Transverse colon (tissue), 4 donors: ENCODE results near the gene C2orf68. TPM values are rescaled to one million over a fixed set of nuclear protein-coding genes. Genes with fewer than 3 reads are reported as not detected.

Source experiments
- DNase-seq: peaks from one replicate; pipeline ENCODE4 v3.0.0-alpha.2; 2019
- H3K27ac ChIP-seq, 4 donors: fragments of 200-600 bp; sonication (generic); 2 replicates each; pipeline ENCODE4 v1.5.1; 2016 to 2018; ENCODE audit warnings: inconsistent platforms in 4 of 4
- H3K27me3 ChIP-seq: fragments of 200-600 bp; sonication (generic); 2 replicates; pipeline ENCODE4 v1.5.1; 2017; ENCODE audit warnings: inconsistent platforms
- H3K36me3 ChIP-seq, 4 donors: fragments of 200-600 bp; sonication (generic); 2 replicates each; pipeline ENCODE4 v1.5.1; 2017 to 2019; ENCODE audit warnings: inconsistent platforms in 4 of 4
- H3K4me1 ChIP-seq, 4 donors: fragments of 200-600 bp; sonication (generic); 2 replicates each; pipeline ENCODE4 v1.5.1; 2017 to 2020; ENCODE audit warnings: inconsistent platforms in 4 of 4
- H3K4me3 ChIP-seq, 4 donors: fragments of 200-600 bp; sonication (generic); 1 replicate in 1 of 4; 2 replicates in 3 of 4; pipeline versions ENCODE4 v1.5.1 to v1.6.1; 2017 to 2019; ENCODE audit warnings: inconsistent platforms in 4 of 4
- H3K9me3 ChIP-seq, 2 donors: fragments of 200-600 bp; sonication (generic); 2 replicates each; pipeline ENCODE4 v1.5.1; 2017 to 2019; ENCODE audit warnings: inconsistent platforms in 2 of 2
- CTCF ChIP-seq, 5 experiments: fragments of 200-600 bp in 3 of 5; fragments of 450-650 bp in 2 of 5; sonication (generic) in 3 of 5; IDR thresholded peaks; 1 replicate in 2 of 5; 2 replicates in 3 of 5; pipeline ENCODE4 v1.5.1; 2016 to 2017; ENCODE audit warnings: antibody characterized with exemption in 5 of 5, inconsistent platforms in 3 of 5, mild to moderate bottlenecking in 2 of 5, moderate library complexity in 1 of 5
- EP300 ChIP-seq: sonication (generic); formaldehyde crosslinking; IDR thresholded peaks from one replicate; pipeline ENCODE4 v1.6.1; 2017; ENCODE audit warnings: antibody characterized with exemption, low read depth
- POLR2A ChIP-seq: fragments of 450-650 bp; IDR thresholded peaks from one replicate; pipeline ENCODE4 v1.6.1; 2016; ENCODE audit warnings: antibody characterized with exemption, mild to moderate bottlenecking, moderate library complexity
- POLR2AphosphoS5 ChIP-seq, 3 donors: sonication (generic); formaldehyde crosslinking; IDR thresholded peaks; one replicate each; pipeline ENCODE4 v1.6.1; 2016; ENCODE audit warnings: antibody characterized with exemption in 3 of 3
- WGBS, 2 donors: methylation state at CpG; one replicate each; pipeline ENCODE4 v1.1.5; 2018; ENCODE audit warnings: low coverage in 1 of 2; 5-methylcytosine and 5-hydroxymethylcytosine counted together
- in situ Hi-C, 4 donors: fragments of 200-750 bp; cut with MboI; loops; one replicate each; pipeline versions ENCODE4 v1.15.0 to v1.15.1; 2017; ENCODE audit warnings: low sequenced_read_pairs in 3 of 4, low pct_ligation_motif_present in 1 of 4, low pct_unique_long_range_greater_than_20kb in 1 of 4
- intact Hi-C: fragments of 100-400 bp; cut with DNase I; formaldehyde crosslinking; loops from one replicate; pipeline ENCODE4 v1.15.1; 2023; ENCODE audit warnings: low total_unique reads
- total RNA-seq, 4 donors: library from RNA; depleted of rRNA; stranded (reverse); fragments of >200 nt; gene quantifications; one replicate each; pipeline ENCODE4 v1.1.0, GENCODE V29; 2016

The C2orf68 gene
- total RNA-seq, 4 donors from 2014 or later = 17.7 to 24.8 (median 18.6) TPM

DNA sequence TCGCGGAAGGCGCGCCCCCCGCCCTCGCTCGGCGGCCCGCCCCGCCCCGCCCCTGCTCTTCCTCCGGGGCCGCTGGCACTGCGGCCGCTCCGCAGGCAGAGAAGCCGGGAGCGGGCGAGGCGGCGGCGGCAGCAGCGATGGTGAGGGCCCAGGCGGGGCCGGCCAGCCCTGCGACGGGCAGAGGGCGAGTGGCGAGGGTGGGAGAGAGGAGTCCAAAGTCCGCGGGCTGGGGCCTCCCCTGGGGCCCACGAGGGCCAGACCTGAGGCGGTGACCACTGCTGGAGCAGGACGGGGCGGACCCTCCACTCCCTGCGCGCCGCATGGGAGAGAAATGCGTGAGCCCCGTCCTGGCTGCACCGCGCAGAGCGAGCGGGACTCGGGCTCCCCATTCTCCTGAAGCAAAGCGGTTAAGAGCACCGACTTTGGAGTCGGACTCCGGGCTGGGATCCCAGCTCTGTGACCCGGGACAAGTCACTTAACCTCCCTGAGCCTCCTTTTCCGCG lies 27.5 kb downstream of the C2orf68 start, which contains the start of gene VAMP5:
TSS of gene VAMP5 (plus strand) at position 78 of the 503 bp plus-strand sequence. CDS start at position 138, 60 bp downstream.
- TF ChIP-seq POLR2A (peak; percentile 14), CTCF (IDR thresholded peaks at IDR 0.05) (no peak), POLR2AphosphoS5 (IDR thresholded peaks at IDR 0.05) (peak in 2 of 3 donors; percentile 27 to 61), EP300 (no peak)
- Histone ChIP-seq H3K4me1 (peaks cover 22 to 57% (median 29%) of the 10 kb centered on the region in 4 donors), H3K36me3 (no peaks in the 10 kb centered on the region), H3K4me3 (peak within 1 kb of the TSS; percentile 30 to 57 (median 46)), H3K27ac (peak within 1 kb of the TSS; percentile 85 to 90 (median 86)), H3K9me3 (no peaks in the 10 kb centered on the region), H3K27me3 (no peaks in the 10 kb centered on the region)
- 58% methylated on average over 36 of the region's 52 CpGs; no CpG with 5 or more reads in 1 of the 2 donors for WGBS, 2 donors
- peak; percentile 51 for DNase-seq
- in situ Hi-C loops = no loop called here
- intact Hi-C loops = no loop called here

- H3K27ac ChIP-seq = peak overlapping the region; percentile 85 to 90 (median 86)
- intact Hi-C loops = no loop called here
- H3K27me3 ChIP-seq = no peaks in the 10 kb centered on the region
- H3K4me1 ChIP-seq = peaks cover 23 to 57% (median 35%) of the 10 kb centered on the region in 4 donors
- no peak for DNase-seq
- peak overlapping the region; percentile 30 to 57 (median 46) for H3K4me3 ChIP-seq
- H3K9me3 ChIP-seq = no peaks in the 10 kb centered on the region
- in situ Hi-C loops = no loop called here
- 62 to 79% methylated on average over 2 to 13 of the region's 16 CpGs for WGBS, 2 donors
- TF ChIP-seq EP300 = no peak
- TF ChIP-seq CTCF (IDR thresholded peaks at IDR 0.05) = no peak
- TF ChIP-seq POLR2AphosphoS5 (IDR thresholded peaks at IDR 0.05) = no peak
- no peak for TF ChIP-seq POLR2A
- no peaks in the 10 kb centered on the region for H3K36me3 ChIP-seq
Observed at GRCh38 chr2:85583667-85584353, 28.1 kb downstream of the C2orf68 start.

DNA sequence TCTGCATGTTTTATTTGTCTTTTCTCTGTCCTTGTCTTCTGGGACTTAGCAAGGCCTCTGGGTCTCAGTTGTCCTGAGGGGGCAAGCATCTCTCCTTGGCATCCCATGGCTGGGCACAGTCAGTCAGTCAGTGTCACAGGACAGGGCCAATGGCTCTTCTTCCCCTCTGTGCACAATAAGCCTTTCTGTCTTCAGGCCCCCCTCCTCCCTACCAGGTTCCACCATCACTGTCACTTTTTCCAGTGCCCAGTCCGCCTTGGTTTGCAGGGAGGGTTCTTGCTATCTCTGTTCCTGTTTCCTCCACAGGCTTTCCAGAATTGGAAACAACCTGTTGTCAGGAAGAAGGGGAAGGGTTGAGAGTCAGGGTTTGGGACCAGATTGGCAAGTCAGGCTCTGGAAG lies 29.4 kb downstream of the C2orf68 start:
- Histone ChIP-seq H3K9me3 (no peaks in the 10 kb centered on the region), H3K4me3 (no peak overlapping the region), H3K27me3 (no peaks in the 10 kb centered on the region), H3K27ac (no peak overlapping the region), H3K36me3 (no peaks in the 10 kb centered on the region), H3K4me1 (peaks cover 23 to 55% (median 39%) of the 10 kb centered on the region in 4 donors)
- TF ChIP-seq POLR2A = no peak
- no peak for TF ChIP-seq POLR2AphosphoS5 (IDR thresholded peaks at IDR 0.05)
- no peak for TF ChIP-seq EP300
- TF ChIP-seq CTCF (IDR thresholded peaks at IDR 0.05) = no peak
- no peak for DNase-seq
- intact Hi-C loops = no loop called here
- in situ Hi-C loops = no loop called here
- WGBS, 2 donors = 72% methylated on average over 1 of the region's 1 CpG; no CpG with 5 or more reads in 1 of the 2 donors

DNA sequence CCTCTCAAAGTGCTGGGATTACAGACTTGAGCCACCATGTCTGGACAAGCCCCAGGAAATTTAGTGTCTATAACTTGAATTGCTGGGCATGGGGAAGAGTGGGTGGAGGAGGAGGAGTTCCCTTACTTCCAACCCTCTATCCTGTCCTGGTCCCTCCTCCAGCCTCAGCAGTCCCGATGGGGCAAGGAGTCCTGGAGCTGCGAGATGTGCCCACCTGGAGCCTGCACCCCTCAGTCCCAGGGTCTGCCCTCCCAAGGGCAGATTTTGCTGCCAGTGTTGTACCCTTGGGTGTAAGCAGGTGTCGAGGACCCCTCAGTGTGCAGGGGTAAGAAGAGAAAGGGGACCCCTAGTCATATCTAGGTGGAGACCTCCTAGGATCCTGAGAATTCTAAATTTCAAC lies 31.7 kb downstream of the C2orf68 start:
- Histone ChIP-seq H3K27ac (peak overlapping the region in 2 of 4 donors; percentile 81 to 95), H3K4me1 (peaks cover 18 to 54% (median 34%) of the 10 kb centered on the region in 4 donors), H3K36me3 (no peaks in the 10 kb centered on the region), H3K4me3 (no peak overlapping the region), H3K27me3 (no peaks in the 10 kb centered on the region), H3K9me3 (no peaks in the 10 kb centered on the region)
- intact Hi-C loops = no loop called here
- in situ Hi-C loops = no loop called here
- WGBS, 2 donors = 90% methylated on average over 3 of the region's 3 CpGs; no CpG with 5 or more reads in 1 of the 2 donors
- TF ChIP-seq POLR2A = no peak
- no peak for TF ChIP-seq CTCF (IDR thresholded peaks at IDR 0.05)
- TF ChIP-seq POLR2AphosphoS5 (IDR thresholded peaks at IDR 0.05) = no peak
- no peak for TF ChIP-seq EP300
- DNase-seq = no peak
